Posterior cingulate gyrus (tissue), 11 donors: ENCODE measurements around the gene ACADS.
"Not testable (repeated sequence)": the region's sequence is repeated elsewhere in the genome, so short reads cannot be mapped to it uniquely, and the experiment has no call there.

Experiments used
- DNase-seq, 10 donors: peaks; one replicate each; pipeline versions ENCODE4 v3.0.0 to v3.0.0-alpha.2; 2020 to 2021; ENCODE audit warnings: mixed read lengths in 3 of 10
- intact Hi-C: fragments of 100-400 bp; cut with DNase I; formaldehyde crosslinking; loops from one replicate; pipeline ENCODE4 v1.15.1; 2023

ACADS gene

GRCh38 chr12:120721866-120722265 is 3.8 kb upstream of the ACADS start:
- DNase-seq = no peak
- intact Hi-C loops = loop anchor here (10.0 kb wide), 2 partner anchors 183 to 253 kb away; partner anchors contain the start of genes HNF1A and SPPL3

GRCh38 chr12:120722784-120723183 is 2.8 kb upstream of the ACADS start:
- intact Hi-C loops = loop anchor here (10.0 kb wide), 2 partner anchors 182 to 252 kb away; partner anchors contain the start of genes HNF1A and SPPL3
- DNase-seq = no peak

DNA sequence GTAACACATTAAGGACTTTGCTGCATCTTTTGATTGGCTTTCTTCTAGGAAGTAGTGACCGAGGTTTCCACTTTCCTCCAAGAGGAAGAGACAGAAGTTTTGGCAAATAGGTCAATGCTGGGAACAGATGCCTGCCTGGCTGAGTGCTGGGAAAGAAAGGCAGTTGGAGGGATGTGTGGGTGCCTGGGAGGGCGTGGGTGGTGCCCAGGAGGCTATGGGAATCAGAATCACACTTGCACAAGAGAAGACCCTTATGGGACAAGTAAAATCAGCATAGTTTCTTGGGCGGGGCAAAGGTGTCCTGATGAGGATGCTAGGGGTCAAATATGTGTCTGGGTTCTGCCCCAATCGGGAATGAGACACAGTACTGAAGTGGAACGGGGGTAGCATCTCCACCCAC is 906 bp upstream of the ACADS start:
- peak in 1 of 10 donors; percentile 6 for DNase-seq
- intact Hi-C loops = loop anchor here (10.0 kb wide), 2 partner anchors 180 to 250 kb away; partner anchors contain the start of genes HNF1A and SPPL3

DNA sequence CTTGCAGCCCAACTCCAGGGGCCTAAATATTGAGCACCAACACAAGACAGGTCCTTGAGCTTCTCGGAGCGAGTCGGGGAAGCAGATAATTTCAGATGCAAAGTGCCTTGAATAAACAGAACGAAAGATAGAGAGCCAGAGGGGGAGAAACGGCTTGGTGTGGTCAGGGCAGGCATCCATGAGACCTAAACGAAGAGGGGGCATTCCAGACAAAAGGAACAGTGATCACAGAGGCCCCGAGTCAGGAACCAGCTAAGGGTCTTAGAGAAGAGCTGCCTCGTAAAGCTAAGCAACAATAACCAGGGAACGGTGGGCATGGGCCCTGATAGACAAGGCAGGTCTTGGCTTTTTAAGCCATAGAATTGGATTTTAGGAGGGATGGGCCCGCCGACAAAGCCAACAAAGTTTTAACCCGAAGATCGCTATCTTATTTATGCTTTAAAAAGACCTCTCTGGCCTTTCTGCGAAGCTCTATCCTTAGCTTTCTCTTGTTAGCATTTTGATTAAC is 421 bp upstream of the ACADS start:
- intact Hi-C loops = loop anchor here (10.0 kb wide), 2 partner anchors 180 to 250 kb away; partner anchors contain the start of genes HNF1A and SPPL3
- peak in 1 of 10 donors; percentile 20 for DNase-seq

DNA sequence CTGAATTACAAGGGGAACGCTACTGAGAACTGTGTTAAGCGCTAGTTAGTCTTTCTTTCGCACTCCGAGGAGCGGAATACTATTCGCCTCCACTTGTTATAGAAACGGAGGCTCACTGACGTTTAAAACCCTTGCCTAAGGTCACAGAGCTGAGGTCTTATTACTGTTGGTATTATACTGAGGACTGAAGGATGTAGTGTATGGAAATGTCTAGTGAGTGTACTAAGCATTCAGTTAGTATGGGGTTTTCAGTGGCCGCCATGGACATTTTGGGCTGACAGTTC is 826 bp downstream of the ACADS start:
- intact Hi-C loops = loop anchor here (10.0 kb wide), 2 partner anchors 178 to 248 kb away; partner anchors contain the start of genes HNF1A and SPPL3
- no peak for DNase-seq

- peak in 2 of 10 donors; percentile 16 to 43 for DNase-seq
- intact Hi-C loops = loop anchor here (10.0 kb wide), 2 partner anchors 178 to 248 kb away; partner anchors contain the start of genes HNF1A and SPPL3
These were observed 1.3 kb downstream of the ACADS start for GRCh38 chr12:120726961-120727360.

- intact Hi-C loops, DNase-seq: not testable (repeated sequence)
These were observed 6.6 kb downstream of the ACADS start for GRCh38 chr12:120732198-120732597.

DNA sequence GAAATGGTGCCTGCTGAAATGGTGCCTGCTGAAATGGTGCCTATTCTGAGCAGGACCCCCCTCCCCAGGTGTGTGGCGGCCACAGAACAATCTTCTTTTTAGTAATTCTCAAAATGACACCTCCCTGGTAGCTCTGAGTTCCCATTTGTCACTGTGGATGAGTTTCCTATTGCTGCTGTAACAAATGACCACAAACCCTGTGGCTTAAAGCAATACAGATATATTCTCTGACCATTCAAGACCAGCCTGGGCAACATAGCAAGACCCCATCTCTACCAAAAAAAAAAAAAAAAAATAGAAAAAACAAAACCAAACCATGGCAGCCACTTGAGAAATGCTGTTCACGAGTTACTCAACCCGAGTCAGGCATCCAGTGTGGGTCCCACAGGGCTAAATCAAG is 7.9 kb downstream of the ACADS start:
- no peak for DNase-seq

DNA sequence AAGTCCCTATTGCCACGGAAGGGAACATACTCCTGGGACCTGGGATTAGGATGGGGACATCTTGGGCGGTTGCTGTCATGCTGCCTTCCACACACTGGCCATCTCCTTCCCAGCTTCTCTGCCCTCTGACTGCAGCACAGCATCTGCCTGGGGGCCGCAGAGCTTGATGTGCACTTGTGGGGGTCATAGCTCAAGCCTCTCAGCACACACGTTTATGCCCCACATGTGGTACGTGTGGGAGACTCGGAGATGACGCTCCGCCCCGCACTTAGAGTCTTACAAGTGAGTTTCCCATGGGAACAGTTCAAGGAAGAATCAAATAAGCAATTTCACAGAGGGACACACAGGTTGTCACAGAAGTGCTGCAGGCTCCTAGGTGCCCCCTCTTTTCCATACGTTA is 8.6 kb downstream of the ACADS start:
- intact Hi-C loops = no loop called here
- DNase-seq = peak in 1 of 10 donors; percentile 45

More for the DNA sequence above, 7.9 kb downstream of the ACADS start:
- intact Hi-C loops = no loop called here

DNA sequence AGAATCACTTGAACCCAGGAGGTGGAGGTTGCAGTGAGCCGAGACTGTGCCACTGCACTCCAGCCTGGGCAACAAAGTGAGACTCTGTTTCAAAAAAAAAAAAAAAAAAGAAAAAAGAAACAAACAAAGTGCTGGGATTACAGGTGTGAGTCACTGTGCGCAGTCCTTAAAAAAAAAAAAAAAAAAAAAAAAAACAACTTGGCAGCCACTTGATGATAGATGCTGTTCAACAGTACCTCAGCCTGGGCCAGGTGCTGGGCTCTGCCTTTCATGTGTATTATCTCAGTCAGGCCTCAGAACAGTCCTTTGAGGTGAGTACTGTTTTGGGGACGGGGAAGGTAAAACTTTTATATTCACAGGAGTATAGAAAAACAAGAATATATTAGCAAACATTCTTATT is 9.6 kb downstream of the ACADS start:
- intact Hi-C loops = no loop called here
- peak in 1 of 10 donors; percentile 4 for DNase-seq

- DNase-seq = peak in 1 of 10 donors; percentile 79
- intact Hi-C loops = no loop called here
These were observed 11.0 kb downstream of the ACADS start for GRCh38 chr12:120736404-120737331.

DNA sequence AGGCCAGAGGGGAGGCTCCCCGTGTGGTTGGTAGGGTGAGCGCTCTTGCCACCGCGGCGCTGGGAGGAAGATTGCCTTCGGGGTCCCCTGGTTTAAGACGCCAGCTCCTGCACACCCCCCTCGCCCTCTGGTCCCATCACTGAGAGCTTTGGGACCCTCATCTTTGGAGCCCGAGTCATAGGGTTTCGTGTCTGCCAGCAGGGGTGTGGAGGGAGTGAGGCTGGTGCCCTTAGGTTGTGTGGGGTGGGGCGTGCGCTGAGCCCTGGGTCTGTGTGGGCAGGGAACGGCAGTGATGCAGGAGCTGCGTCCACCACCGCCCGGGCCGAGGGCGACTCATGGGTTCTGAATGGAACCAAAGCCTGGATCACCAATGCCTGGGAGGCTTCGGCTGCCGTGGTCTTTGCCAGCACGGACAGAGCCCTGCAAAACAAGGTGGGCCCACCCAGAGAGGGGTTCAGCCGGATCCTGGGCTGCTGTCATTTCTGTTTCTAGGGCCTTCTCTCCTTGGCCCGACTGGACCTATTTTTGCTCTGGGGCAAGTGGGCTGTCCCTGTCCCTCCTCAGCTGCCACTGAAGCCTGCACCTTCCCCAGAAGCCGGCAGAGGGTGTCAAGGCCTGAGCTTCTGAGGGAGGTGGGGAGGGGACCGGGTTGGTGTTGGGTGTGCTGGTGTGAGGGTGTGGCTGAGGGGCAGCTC is 12.1 kb downstream of the ACADS start:
- peak in 1 of 10 donors; percentile 70 for DNase-seq
- intact Hi-C loops = no loop called here

DNA sequence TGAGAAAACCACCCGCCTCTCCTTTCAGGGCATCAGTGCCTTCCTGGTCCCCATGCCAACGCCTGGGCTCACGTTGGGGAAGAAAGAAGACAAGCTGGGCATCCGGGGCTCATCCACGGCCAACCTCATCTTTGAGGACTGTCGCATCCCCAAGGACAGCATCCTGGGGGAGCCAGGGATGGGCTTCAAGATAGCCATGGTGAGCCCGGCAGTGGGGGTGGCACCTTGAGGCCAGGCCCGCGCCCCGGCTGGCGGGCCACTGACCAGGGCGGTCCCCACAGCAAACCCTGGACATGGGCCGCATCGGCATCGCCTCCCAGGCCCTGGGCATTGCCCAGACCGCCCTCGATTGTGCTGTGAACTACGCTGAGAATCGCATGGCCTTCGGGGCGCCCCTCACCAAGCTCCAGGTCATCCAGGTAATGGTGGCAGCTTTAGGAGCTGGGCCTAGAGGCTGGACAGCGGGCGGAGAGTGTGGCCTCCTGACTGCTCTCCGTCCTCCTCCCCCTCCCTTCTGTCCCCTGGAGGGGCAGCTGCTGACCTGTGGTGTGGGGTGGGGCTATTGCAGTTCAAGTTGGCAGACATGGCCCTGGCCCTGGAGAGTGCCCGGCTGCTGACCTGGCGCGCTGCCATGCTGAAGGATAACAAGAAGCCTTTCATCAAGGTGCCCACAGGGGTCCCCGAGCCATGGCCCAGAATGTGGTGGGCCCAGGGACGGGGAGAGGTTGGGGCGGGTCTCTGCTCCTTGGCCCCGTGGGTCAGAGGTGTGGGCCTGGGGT is 12.8 kb downstream of the ACADS start:
- peak in 1 of 10 donors; percentile 89 for DNase-seq
- intact Hi-C loops = no loop called here

DNA sequence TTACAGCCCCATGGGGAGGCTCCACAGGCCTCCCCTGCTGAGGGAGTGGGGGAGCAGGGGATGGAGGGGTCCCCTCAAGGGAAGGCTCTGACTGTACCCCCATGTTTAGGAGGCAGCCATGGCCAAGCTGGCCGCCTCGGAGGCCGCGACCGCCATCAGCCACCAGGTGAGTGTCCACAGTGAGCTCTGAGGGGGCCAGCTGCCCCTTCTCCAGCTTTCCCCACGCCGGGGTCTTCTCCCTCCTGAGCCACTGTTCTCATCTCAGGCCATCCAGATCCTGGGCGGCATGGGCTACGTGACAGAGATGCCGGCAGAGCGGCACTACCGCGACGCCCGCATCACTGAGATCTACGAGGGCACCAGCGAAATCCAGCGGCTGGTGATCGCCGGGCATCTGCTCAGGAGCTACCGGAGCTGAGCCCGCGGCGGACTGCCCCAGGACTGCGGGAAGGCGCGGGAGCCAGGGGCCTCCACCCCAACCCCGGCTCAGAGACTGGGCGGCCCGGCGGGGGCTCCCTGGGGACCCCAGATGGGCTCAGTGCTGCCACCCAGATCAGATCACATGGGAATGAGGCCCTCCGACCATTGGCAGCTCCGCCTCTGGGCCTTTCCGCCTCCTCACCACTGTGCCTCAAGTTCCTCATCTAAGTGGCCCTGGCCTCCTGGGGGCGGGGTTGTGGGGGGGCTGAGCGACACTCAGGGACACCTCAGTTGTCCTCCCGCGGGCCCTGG is 13.6 kb downstream of the ACADS start:
- DNase-seq = no peak
- intact Hi-C loops = no loop called here

- intact Hi-C loops = no loop called here
These were observed 14.4 kb downstream of the ACADS start for GRCh38 chr12:120739821-120740613.

GRCh38 chr12:120740871-120741270 is 15.2 kb downstream of the ACADS start:
- intact Hi-C loops = no loop called here
- DNase-seq = no peak

More at GRCh38 chr12:120739821-120740613, 14.4 kb downstream of the ACADS start:
- no peak for DNase-seq

DNA sequence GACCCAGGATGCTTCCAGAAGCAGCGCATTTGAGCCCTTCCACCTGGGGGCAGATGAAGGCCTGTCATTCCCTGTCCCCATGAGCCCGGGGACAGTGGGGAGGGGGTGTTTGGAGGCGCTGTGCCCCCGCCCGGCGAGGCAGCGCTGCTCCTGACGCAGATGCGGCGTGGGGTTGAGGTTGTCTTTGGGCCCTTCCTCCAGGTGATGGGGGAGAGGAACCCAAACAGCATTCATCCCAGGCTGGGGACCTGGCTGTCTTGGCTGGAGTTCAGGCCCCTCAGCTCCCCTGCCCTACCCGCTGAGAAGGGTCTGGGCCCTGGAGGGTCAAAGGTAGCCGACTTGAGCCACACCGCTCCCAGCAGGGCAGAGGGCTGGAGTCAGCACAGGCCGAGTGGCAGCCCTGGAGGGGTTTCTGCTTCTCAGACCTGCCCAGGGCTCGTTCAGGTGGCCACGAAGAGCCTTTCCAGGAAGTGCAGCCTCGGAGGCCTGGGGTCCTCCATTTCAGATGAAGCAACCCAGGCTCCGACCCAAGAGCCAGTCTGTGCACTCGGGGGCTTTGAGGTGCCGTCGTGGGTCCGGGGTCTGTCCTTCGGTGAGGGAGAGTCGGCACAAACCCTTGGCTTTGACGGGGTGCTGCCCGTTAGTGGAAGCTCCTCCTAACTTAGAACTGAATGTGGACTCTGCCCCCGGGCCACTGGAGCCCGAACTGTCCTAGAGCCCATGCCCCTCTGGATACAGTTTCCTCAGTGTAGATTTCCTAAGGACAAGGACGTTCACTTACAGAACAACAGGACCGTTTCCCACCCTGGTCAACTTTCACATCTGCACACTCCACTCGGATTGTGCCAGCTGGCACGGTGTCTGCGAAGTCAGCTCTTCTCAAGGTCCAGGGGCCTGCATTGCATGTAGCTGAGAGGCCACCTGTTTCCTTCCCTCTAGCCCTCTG is 16.1 kb downstream of the ACADS start:
- DNase-seq = no peak
- intact Hi-C loops = no loop called here
